ENCODE measurements around the gene DLGAP4. TPM values are rescaled to one million over a fixed set of nuclear protein-coding genes. Genes with fewer than 3 reads are reported as not detected.

Gene DLGAP4
- total and polyA plus RNA-seq, 10 of the 15 experiments (the other 5 are each of a cell fraction or from before 2014, with no cell fraction given), result 0.42 to 43.3 (median 19.0) TPM

GRCh38 chr20:36330091-36330490 lies 24.0 kb downstream of the DLGAP4 start (continued):
- TF ChIP-seq, protein P1, sequence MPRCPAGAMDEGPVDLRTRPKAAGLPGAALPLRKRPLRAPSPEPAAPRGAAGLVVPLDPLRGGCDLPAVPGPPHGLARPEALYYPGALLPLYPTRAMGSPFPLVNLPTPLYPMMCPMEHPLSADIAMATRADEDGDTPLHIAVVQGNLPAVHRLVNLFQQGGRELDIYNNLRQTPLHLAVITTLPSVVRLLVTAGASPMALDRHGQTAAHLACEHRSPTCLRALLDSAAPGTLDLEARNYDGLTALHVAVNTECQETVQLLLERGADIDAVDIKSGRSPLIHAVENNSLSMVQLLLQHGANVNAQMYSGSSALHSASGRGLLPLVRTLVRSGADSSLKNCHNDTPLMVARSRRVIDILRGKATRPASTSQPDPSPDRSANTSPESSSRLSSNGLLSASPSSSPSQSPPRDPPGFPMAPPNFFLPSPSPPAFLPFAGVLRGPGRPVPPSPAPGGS (IDR thresholded peaks at IDR 0.05; ENCODE audit: borderline replicate concordance, insufficient read depth, low read depth, low read length, poor library complexity, severe bottlenecking), result no peak
- TF ChIP-seq MTA2 (IDR thresholded peaks at IDR 0.05; ENCODE audit: low read depth), result no peak
- TF ChIP-seq ZNF207 (IDR thresholded peaks at IDR 0.05; ENCODE audit: borderline replicate concordance), result no peak
- no peak for TF ChIP-seq CEBPB (IDR thresholded peaks at IDR 0.05; ENCODE audit: borderline replicate concordance in 1 of 2, low read depth in 2 of 2, low read length in 2 of 2)
- TF ChIP-seq EZH2 (IDR thresholded peaks at IDR 0.05; ENCODE audit: borderline replicate concordance, control insufficient read depth, low read depth, low read length), result no peak
- TF ChIP-seq, protein P2, sequence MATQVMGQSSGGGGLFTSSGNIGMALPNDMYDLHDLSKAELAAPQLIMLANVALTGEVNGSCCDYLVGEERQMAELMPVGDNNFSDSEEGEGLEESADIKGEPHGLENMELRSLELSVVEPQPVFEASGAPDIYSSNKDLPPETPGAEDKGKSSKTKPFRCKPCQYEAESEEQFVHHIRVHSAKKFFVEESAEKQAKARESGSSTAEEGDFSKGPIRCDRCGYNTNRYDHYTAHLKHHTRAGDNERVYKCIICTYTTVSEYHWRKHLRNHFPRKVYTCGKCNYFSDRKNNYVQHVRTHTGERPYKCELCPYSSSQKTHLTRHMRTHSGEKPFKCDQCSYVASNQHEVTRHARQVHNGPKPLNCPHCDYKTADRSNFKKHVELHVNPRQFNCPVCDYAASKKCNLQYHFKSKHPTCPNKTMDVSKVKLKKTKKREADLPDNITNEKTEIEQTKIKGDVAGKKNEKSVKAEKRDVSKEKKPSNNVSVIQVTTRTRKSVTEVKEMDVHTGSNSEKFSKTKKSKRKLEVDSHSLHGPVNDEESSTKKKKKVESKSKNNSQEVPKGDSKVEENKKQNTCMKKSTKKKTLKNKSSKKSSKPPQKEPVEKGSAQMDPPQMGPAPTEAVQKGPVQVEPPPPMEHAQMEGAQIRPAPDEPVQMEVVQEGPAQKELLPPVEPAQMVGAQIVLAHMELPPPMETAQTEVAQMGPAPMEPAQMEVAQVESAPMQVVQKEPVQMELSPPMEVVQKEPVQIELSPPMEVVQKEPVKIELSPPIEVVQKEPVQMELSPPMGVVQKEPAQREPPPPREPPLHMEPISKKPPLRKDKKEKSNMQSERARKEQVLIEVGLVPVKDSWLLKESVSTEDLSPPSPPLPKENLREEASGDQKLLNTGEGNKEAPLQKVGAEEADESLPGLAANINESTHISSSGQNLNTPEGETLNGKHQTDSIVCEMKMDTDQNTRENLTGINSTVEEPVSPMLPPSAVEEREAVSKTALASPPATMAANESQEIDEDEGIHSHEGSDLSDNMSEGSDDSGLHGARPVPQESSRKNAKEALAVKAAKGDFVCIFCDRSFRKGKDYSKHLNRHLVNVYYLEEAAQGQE (IDR thresholded peaks at IDR 0.05; ENCODE audit: low read depth, low read length), result no peak
- no peak for TF ChIP-seq ELK1 (IDR thresholded peaks at IDR 0.05; ENCODE audit: low read depth, low read length)
- TF ChIP-seq HCFC1 (IDR thresholded peaks at IDR 0.05; ENCODE audit: low read length), result no peak

Data from GM12878 (cell line).